DND-41 (cell line): Measurements from ENCODE around the gene ACSM6.

Experiments used
- ATAC-seq: fragments of 200-7000 bp; cut with Tn5 transposase; 3 replicates; pipeline ENCODE4 v1.9.1; 2021; ENCODE audit warnings: low read depth; ENCODE audit not compliant: insufficient read depth
- DNase-seq: peaks from one replicate; pipeline ENCODE4 v3.0.0-alpha.2; 2020
- H2AFZ ChIP-seq: 2 replicates; pipeline ENCODE4 v1.6.0; 2012; ENCODE audit warnings: low read depth, low read length
- H3K27ac ChIP-seq: 2 replicates; pipeline ENCODE4 v1.5.1; 2012; ENCODE audit warnings: low read length, inconsistent platforms
- H3K27me3 ChIP-seq: fragments of 200-600 bp; sonication (generic); 2 replicates; pipeline ENCODE4 v1.6.0; 2012; ENCODE audit warnings: low read length, mild to moderate bottlenecking, inconsistent platforms; ENCODE audit not compliant: insufficient read depth, poor library complexity
- H3K36me3 ChIP-seq: 2 replicates; pipeline ENCODE4 v1.5.1; 2012; ENCODE audit warnings: low read length, inconsistent platforms; ENCODE audit not compliant: insufficient read depth
- H3K4me1 ChIP-seq: 2 replicates; pipeline ENCODE4 v1.5.1; 2012; ENCODE audit warnings: mild to moderate bottlenecking, low read length; ENCODE audit not compliant: insufficient read depth
- H3K4me2 ChIP-seq: 2 replicates; pipeline ENCODE4 v1.6.0; 2012; ENCODE audit warnings: mild to moderate bottlenecking, moderate library complexity, low read length, inconsistent platforms; ENCODE audit not compliant: insufficient read depth
- H3K4me3 ChIP-seq, 2 experiments: fragments of 200-600 bp in 1 of 2; shearing (Covaris generic) in 1 of 2; 2 replicates each; pipeline ENCODE4 v1.5.1; 2012 to 2016; ENCODE audit warnings: inconsistent platforms in 2 of 2, low read length in 2 of 2, mild to moderate bottlenecking in 2 of 2, low read depth in 1 of 2, moderate library complexity in 1 of 2
- H3K79me2 ChIP-seq: 2 replicates; pipeline ENCODE4 v1.6.0; 2012; ENCODE audit warnings: low read length, inconsistent platforms; ENCODE audit not compliant: insufficient read depth
- H3K9ac ChIP-seq: 2 replicates; pipeline ENCODE4 v1.6.0; 2012; ENCODE audit warnings: low read depth, mild to moderate bottlenecking, inconsistent platforms, low read length, moderate library complexity
- H3K9me3 ChIP-seq: 2 replicates; pipeline ENCODE4 v1.5.1; 2012; ENCODE audit warnings: low read length, moderate library complexity, mild to moderate bottlenecking, inconsistent platforms; ENCODE audit not compliant: insufficient read depth, severe bottlenecking
- H4K20me1 ChIP-seq: 2 replicates; pipeline ENCODE4 v1.6.0; 2012; ENCODE audit warnings: low read length; ENCODE audit not compliant: insufficient read depth
- CTCF ChIP-seq: IDR thresholded peaks from 2 replicates; pipeline ENCODE4 v1.5.1; 2012; ENCODE audit warnings: borderline replicate concordance, low read length, moderate library complexity, mild to moderate bottlenecking; ENCODE audit not compliant: poor library complexity, severe bottlenecking; ENCODE audit errors: extremely low read depth
- EZH2 ChIP-seq: IDR thresholded peaks from 3 replicates; pipeline ENCODE4 v1.6.1; 2012; ENCODE audit warnings: borderline replicate concordance, low read depth, mild to moderate bottlenecking, moderate library complexity, low read length, inconsistent platforms; ENCODE audit not compliant: severe bottlenecking

Gene ACSM6

GRCh38 chr10:95250856-95251255, 56.8 kb downstream of the ACSM6 start:
- no peak for ATAC-seq
- H3K4me1 ChIP-seq, result no peaks in the 10 kb centered on the region
- H3K27me3 ChIP-seq, result no peaks in the 10 kb centered on the region
- H3K27ac ChIP-seq, result no peak overlapping the region
- H3K79me2 ChIP-seq, result no peaks in the 10 kb centered on the region
- H3K4me2 ChIP-seq, result no peak overlapping the region
- no peak for DNase-seq
- H3K36me3 ChIP-seq, result no peaks in the 10 kb centered on the region
- TF ChIP-seq EZH2 (no peak), CTCF (no peak)
- H3K9me3 ChIP-seq, result no peaks in the 10 kb centered on the region
- H2AFZ ChIP-seq, result no peak overlapping the region
- H3K4me3 ChIP-seq, result no peak overlapping the region
- no peak overlapping the region for H3K9ac ChIP-seq
- H4K20me1 ChIP-seq, result no peaks in the 10 kb centered on the region

DNA sequence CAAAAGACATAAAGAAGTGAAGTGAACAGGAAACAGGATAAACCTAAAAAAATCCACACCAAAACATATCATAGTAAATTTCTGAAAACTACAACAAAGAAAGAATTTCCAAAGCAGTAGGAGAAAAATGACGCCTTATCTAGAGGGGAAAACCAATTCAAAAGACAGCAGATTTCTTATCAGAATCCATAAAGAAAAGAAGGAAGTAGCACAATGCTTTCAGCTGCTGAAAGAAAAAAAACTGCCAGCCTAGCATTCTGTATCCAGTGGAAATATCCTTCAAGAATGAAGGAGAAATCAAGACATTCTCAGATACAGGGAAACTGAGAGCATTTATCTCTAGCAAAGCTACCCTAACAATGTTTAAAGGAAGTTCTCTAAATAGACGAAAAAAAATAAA, 59.0 kb downstream of the ACSM6 start:
- Histone ChIP-seq H3K27ac (no peak overlapping the region), H3K79me2 (no peaks in the 10 kb centered on the region), H4K20me1 (no peaks in the 10 kb centered on the region), H2AFZ (no peak overlapping the region), H3K9ac (no peak overlapping the region), H3K36me3 (no peaks in the 10 kb centered on the region), H3K4me2 (no peak overlapping the region), H3K27me3 (no peaks in the 10 kb centered on the region), H3K4me3 (no peak overlapping the region), H3K4me1 (no peaks in the 10 kb centered on the region), H3K9me3 (no peaks in the 10 kb centered on the region)
- ATAC-seq (no peak), DNase-seq (no peak)
- no peak for TF ChIP-seq CTCF
- no peak for TF ChIP-seq EZH2

DNA sequence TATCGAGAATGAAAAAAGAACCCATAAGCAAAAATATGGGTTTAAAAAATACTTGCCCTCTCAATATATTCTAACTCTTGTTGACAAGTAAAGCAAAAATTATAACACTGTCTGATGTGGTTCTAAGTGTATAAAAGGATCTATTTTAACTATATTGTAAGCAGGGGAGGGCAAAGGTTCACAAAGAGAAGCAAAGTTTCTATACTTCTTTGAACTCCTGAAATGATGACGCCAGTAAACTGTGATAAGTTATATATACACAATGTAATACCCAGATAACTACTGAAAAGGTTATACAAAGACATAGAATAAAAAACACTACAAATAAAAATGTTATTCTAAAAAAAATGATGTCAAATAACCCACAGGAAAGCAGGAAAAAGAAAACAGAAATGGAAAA, 59.6 kb downstream of the ACSM6 start:
- Histone ChIP-seq H3K9me3 (no peaks in the 10 kb centered on the region), H3K27me3 (no peaks in the 10 kb centered on the region), H2AFZ (no peak overlapping the region), H3K9ac (no peak overlapping the region), H4K20me1 (no peaks in the 10 kb centered on the region), H3K4me2 (no peak overlapping the region), H3K79me2 (no peaks in the 10 kb centered on the region), H3K36me3 (no peaks in the 10 kb centered on the region), H3K27ac (no peak overlapping the region), H3K4me1 (no peaks in the 10 kb centered on the region), H3K4me3 (no peak overlapping the region)
- TF ChIP-seq EZH2 (no peak), CTCF (no peak)
- DNase-seq (no peak), ATAC-seq (no peak)

- no peak for TF ChIP-seq EZH2
- TF ChIP-seq CTCF, result no peak
- H4K20me1 ChIP-seq, result no peaks in the 10 kb centered on the region
- ATAC-seq, result no peak
Measured at GRCh38 chr10:95254629-95255028, 60.6 kb downstream of the ACSM6 start.

More at GRCh38 chr10:95254629-95255028, 60.6 kb downstream of the ACSM6 start:
- H2AFZ ChIP-seq, result no peak overlapping the region
- no peaks in the 10 kb centered on the region for H3K4me1 ChIP-seq
- H3K9me3 ChIP-seq, result no peaks in the 10 kb centered on the region
- no peak for DNase-seq
- H3K9ac ChIP-seq, result no peak overlapping the region
- H3K4me2 ChIP-seq, result no peak overlapping the region
- H3K4me3 ChIP-seq, result no peak overlapping the region
- no peaks in the 10 kb centered on the region for H3K79me2 ChIP-seq
- no peaks in the 10 kb centered on the region for H3K36me3 ChIP-seq
- H3K27ac ChIP-seq, result no peak overlapping the region
- no peaks in the 10 kb centered on the region for H3K27me3 ChIP-seq
